ENCODE measurements around the gene TRAPPC5. TPM values are rescaled to one million over a fixed set of nuclear protein-coding genes. Genes with fewer than 3 reads are reported as not detected.

TRAPPC5 gene
- total RNA-seq, 4 donors from 2014 or later = 59.9 to 114 (median 72.2) TPM

DNA sequence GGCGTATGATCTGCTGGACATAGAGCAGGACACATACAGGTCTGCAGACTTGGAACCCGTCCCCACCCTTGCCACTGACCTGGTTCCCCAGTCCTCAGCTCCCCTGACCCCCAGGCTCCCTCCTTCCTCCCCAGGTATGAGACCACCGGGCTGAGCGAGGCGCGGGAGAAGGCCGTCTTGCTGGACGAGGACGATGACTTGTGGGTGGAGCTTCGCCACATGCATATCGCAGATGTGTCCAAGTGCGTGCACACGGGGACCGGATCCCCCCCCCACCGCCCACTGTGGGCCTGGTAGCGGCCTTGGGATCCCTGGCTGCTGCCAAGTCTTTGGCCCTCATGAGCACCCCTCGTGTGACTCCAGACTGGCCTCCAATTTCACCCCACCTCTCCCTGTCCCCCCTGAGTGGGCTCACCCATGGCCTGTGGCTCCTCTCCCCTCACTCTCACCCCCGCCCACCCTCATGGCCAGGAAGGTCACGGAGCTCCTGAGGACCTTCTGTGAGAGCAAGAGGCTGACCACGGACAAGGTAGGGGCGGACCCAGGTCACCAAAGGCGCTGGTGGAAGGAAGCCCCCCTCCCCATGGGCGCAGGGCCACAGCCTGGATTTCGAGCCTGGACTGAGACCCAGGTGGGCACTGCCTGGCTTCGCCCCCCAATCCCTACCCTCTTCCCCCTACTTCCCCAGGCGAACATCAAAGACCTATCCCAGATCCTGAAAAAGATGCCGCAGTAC is 38.2 kb upstream of the TRAPPC5 start:
- TF ChIP-seq, protein P1, sequence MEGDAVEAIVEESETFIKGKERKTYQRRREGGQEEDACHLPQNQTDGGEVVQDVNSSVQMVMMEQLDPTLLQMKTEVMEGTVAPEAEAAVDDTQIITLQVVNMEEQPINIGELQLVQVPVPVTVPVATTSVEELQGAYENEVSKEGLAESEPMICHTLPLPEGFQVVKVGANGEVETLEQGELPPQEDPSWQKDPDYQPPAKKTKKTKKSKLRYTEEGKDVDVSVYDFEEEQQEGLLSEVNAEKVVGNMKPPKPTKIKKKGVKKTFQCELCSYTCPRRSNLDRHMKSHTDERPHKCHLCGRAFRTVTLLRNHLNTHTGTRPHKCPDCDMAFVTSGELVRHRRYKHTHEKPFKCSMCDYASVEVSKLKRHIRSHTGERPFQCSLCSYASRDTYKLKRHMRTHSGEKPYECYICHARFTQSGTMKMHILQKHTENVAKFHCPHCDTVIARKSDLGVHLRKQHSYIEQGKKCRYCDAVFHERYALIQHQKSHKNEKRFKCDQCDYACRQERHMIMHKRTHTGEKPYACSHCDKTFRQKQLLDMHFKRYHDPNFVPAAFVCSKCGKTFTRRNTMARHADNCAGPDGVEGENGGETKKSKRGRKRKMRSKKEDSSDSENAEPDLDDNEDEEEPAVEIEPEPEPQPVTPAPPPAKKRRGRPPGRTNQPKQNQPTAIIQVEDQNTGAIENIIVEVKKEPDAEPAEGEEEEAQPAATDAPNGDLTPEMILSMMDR (IDR thresholded peaks at IDR 0.05; ENCODE audit: low read depth) = no peak

DNA sequence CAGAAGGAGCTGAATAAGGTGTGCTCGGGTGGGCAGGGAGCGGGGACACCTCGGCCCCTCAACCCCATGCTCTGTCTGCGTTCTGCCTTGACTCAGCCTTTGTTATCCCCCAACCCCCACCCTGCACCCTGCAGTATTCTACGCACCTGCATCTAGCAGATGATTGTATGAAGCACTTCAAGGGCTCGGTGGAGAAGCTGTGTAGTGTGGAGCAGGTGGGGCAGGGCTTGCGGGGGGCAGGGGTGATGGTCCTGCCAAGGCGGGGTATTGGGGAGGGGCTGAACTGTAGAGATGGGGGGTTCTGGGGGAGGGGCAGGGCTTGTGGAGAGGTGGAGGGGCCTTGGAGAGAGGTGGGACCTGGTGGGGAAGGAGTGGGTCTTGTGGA is 37.6 kb upstream of the TRAPPC5 start:
- TF ChIP-seq, protein P1 (IDR thresholded peaks at IDR 0.05; ENCODE audit: low read depth) = no peak

GRCh38 chr19:7644550-7644877 is 36.1 kb upstream of the TRAPPC5 start:
- TF ChIP-seq, protein P1 (IDR thresholded peaks at IDR 0.05; ENCODE audit: low read depth) = no peak

DNA sequence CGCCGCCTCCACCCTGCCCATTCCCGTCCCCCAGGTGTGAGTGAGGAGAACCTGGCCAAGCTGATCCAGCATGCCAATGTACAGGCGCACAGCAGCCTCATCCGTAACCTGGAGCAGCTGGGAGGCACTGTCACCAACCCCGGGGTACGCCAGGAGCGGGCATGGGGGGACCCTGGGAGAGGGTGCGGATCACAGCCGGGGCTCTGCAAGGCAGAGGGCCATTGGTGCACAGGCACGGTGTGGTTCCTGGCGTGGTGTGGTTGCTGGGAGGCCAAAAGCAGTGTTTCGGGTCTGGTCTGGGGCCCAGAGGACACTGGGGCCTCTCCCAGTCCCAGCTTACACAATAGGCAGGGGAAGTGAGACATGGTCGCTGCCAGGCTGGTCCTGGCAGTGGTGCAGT is 35.5 kb upstream of the TRAPPC5 start:
- TF ChIP-seq, protein P1 (IDR thresholded peaks at IDR 0.05; ENCODE audit: low read depth) = no peak

- TF ChIP-seq, protein P1 (IDR thresholded peaks at IDR 0.05; ENCODE audit: low read depth) = no peak
These were observed 34.8 kb upstream of the TRAPPC5 start for GRCh38 chr19:7645656-7646425.

- TF ChIP-seq, protein P1 (IDR thresholded peaks at IDR 0.05; ENCODE audit: low read depth) = no peak
These were observed 34.3 kb upstream of the TRAPPC5 start for GRCh38 chr19:7646426-7646700.

- TF ChIP-seq, protein P1 (IDR thresholded peaks at IDR 0.05; ENCODE audit: low read depth) = no peak
These were observed 33.5 kb upstream of the TRAPPC5 start for GRCh38 chr19:7647156-7647555.

Data from subcutaneous adipose tissue (tissue), 4 donors.